GM19351 (cell line): ENCODE measurements around the gene C19orf44.
"Not testable (repeated sequence)": the region's sequence is repeated elsewhere in the genome, so short reads cannot be mapped to it uniquely, and the experiment has no call there.

Experiments
- ATAC-seq: cut with Tn5 transposase; IDR thresholded peaks from one replicate; pipeline ENCODE4 v1.9.1; 2021; ENCODE audit warnings: mild to moderate bottlenecking, moderate library complexity; ENCODE audit not compliant: unreplicated experiment

C19orf44 gene

GRCh38 chr19:16466802-16467427 lies 29.3 kb upstream of the C19orf44 start:
- not testable (repeated sequence) for ATAC-seq

- ATAC-seq: no peak
Observed at GRCh38 chr19:16467581-16467980, 28.6 kb upstream of the C19orf44 start.

DNA sequence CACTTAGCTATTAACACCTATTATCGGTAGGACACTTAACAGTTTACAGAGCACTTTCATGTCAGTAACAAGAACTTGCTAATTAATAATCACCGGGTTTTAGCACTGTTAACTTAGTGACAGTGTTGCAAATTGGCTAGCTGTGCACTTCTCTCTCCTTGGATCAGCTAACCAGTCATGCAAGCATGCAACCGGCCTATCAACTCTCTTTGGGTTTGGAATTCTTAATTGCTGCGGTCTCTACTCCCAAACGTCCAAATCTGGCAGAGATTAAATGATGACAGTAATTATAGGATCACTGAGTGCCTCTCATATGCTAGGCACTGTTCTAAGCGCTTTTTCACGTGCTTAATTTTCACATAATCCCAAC lies 25.7 kb upstream of the C19orf44 start:
- no peak for ATAC-seq

- ATAC-seq: peak; percentile 24
Observed at GRCh38 chr19:16470911-16471811, 25.0 kb upstream of the C19orf44 start.

DNA sequence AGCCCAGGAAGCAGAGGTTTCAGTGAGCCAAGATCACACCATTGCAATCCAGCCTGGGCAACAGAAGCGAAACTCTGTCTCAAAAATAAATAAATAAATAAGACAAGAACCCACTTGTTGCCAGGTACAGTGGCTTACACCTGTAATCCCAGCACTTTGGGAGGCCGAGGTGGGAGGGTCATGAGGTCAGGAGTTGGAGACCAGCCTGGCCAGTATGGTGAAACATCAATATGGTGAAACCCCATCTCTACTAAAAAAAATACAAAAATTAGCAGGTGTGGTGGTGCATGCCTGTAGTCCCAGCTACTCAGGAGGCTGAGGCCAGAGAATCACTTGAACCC lies 23.7 kb upstream of the C19orf44 start:
- ATAC-seq: not testable (repeated sequence)

DNA sequence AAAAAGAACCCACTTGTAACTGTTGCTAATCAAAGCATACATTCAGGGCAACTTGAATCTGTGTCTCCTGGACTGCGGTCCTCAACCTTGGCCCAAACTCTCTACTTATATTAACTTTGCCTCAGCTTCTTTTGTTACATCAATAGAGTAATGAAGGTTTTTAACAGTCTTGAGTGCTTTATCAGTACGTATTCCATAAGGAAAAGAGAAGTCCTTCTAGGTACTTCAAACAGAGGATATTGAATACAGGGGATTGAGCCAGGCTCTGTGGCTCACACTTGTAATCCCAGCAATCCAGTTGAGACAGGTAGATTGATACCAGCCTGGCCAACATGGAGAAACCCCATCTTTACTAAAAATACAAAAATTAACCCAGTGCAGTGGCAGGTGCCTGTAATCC lies 23.2 kb upstream of the C19orf44 start:
- ATAC-seq: no peak

DNA sequence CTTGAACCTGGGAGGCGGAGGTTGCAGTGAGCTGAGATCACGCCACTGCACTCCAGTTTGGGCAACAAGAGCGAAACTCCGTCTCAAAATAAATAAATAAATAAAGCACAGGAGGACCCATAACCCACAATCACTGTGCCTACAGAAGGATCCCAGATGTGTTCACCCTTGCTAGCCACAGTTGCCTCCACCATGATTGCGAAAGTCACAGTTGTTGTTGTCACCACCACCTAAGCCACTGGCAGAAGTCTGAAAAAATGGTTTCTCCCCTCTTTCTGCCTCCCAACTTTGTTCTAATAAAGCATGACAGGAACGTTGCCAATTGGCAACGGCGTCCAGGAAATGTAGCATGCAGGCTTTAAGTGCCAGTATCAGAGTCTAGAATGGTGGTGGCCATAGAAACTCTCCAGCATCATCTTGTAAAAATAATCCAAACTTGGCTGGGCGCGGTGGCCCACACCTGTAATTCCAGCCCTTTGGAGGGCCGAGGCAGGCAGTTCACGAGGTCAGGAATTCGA lies 22.3 kb upstream of the C19orf44 start:
- ATAC-seq: no peak

DNA sequence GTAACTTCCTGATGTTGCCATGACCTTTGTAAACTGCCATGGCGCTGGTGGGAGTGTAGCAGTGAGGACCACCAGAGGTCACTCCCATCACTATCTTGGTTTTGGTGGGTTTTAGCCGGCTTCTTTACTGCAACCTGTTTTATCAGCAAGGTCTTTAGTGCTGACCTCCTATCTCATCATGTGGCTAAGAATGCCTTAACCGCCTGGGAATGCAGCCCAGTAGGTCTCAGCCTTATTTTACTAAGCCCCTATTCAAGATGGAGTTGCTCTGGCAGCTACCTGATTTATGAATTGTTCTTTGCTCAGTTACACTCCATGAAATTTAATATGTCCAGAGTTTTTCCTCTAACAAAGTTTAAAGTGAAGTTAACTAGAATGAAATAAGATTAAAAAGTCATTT lies 19.8 kb upstream of the C19orf44 start:
- no peak for ATAC-seq

DNA sequence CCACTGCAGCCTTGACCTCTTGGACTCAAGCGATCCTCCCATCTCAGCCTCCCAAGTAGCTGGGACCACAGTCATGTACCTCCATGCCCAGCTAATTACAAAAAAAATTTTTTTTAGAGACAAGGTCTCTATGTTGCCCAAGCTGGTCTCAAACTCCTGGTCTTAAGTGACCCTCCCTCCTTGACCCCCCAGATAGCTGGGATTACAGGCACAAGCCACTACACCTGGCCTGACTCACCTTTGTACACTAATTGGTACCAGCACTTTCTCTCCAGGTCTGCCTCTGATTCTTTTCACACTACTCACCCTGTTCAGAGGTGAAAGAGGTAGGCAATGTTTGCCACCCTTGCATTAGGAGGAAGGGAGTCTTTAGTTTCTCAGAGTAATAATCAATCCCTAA lies 18.9 kb upstream of the C19orf44 start:
- no peak for ATAC-seq

DNA sequence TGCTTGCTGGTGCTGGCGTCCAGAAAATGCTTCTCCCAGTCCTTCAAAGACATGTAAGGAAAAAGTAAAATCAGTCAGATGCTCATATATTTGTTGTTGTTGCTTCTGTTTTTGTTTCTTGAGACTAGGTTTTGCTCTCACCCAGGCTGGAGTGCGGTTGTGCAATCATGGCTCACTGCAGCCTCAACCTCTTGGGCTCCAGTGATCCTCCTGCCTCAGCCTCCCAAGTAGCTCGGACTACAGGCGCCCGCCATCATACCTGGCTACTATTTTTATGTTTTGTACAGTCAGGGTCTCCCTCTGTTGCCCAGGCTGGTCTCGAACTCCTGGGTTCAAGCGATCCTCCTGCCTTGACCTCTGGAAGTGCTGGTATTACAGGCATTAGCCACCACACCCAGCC lies 13.4 kb upstream of the C19orf44 start:
- ATAC-seq: no peak

DNA sequence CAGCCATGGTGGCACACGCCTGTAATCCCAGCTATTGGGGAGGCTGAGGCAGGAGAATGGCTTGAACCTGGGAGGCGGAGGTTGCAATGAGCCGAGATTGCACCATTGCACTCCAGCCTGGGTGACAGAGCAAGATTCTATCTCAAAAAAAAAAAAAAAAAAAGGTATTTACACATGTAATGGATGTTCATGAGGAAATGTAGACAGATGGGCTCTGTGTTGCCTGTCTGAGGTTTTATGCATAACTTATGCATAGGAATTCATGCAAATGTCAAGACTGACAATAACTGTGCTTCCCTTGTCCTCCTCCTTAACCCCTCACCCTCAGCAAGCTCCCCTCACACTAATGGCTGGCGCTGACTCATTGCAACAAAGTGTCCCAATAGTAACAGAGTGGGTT lies 9.7 kb upstream of the C19orf44 start:
- ATAC-seq: not testable (repeated sequence)

DNA sequence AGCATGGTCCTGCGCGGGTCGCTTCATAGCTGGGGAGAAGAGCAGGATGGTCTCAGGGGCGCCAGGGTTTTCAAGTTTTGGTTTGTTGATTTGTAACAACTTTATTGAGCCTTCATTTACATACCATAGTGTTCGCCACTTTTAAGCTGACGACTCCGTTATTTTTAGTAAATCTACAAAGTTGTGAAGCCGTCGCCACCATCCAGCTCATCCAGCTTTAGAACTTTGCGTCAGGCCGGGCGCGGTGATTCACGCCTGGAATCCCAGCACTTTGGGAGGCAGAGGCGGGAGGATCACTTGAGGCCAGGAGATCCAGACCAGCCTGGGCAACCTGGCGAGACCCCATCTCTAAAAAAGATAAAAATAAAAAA lies 404 bp downstream of the C19orf44 start:
- no peak for ATAC-seq

DNA sequence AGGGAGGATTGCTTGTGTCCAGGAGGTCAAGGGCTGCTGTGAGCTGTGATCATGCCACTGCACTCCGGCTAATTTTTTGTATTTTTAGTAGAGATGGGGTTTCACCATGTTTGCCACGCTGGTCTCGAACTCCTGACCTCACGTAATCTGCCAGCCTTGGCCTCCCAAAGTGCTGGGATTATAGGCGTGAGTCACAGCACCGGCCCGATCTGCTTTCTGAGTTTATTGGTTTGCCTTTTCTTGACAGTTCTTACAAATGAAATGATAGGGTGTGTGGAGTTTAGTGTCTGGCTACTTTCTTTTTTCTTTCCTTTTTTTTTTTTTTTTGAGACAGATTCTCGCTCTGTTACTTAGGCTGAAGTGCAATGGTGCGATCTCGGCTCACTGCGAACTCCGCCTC lies 848 bp downstream of the C19orf44 start:
- no peak for ATAC-seq

DNA sequence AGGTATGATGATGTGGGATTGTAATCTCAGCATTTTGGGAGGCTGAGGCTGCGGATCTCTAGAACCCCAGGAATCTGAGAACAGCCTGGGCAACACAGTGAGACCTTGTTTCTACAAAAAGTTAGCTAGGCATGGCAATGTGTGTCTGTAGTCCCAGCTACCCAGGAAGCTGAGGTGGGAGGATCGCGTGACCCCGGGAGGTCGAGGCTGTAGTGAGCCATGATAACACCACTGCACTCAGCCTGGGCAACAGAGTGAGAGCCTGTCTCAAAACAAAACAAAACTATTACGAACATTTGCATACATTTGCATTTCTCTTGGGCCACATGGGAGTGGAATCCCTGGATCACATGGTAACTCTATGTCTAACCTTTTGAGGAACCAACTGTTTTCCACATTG lies 1.6 kb downstream of the C19orf44 start:
- no peak for ATAC-seq

- ATAC-seq: no peak
Observed at GRCh38 chr19:16504271-16504670, 8.1 kb downstream of the C19orf44 start.

- not testable (repeated sequence) for ATAC-seq
Observed at GRCh38 chr19:16506161-16506560, 10.0 kb downstream of the C19orf44 start.

- no peak for ATAC-seq
Observed at GRCh38 chr19:16506961-16507360, 10.8 kb downstream of the C19orf44 start.

GRCh38 chr19:16508546-16508945 lies 12.4 kb downstream of the C19orf44 start:
- ATAC-seq: no peak

GRCh38 chr19:16509141-16510061 lies 13.2 kb downstream of the C19orf44 start:
- ATAC-seq: no peak

DNA sequence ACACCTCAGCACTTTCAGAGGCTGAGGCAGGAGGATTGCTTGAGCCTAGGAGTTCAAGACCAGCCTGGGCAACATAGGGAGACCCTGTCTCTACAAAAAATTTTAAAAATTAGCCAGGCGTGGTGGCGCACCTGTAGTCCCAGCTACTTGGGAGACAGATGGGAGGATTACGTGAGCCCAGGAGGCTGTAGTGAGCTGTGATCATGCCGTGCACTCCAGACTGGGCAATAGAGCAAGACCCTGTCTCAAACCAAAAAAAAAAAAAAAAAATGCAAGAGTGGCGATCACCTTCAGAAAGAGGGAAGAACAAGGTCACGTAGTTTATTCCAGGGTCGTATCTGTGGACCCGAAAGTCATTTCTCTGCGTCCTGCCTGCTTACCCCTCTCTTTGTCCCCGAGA lies 16.4 kb downstream of the C19orf44 start:
- not testable (repeated sequence) for ATAC-seq

- ATAC-seq: no peak
Observed at GRCh38 chr19:16514383-16515019, 18.3 kb downstream of the C19orf44 start.
